Heart left ventricle (tissue), 16 donors: ENCODE data around the gene NFASC. TPM values are rescaled to one million over a fixed set of nuclear protein-coding genes. Genes with fewer than 3 reads are reported as not detected.

Experiments used
- ATAC-seq, 4 donors: fragments of 200-7000 bp; cut with Tn5 transposase; one replicate each; pipeline ENCODE4 v1.9.1; 2020 to 2022; ENCODE audit warnings: moderate library complexity in 4 of 4, mild to moderate bottlenecking in 3 of 4, moderate number of reproducible peaks in 1 of 4
- DNase-seq, 5 donors: peaks; one replicate each; pipeline ENCODE4 v3.0.0-alpha.2; 2020
- H3K27ac ChIP-seq, 12 donors: fragments of 200-600 bp; sonication (generic) in 4 of 12; one replicate each; pipeline versions ENCODE4 v1.5.0 to v1.8.0; 2016 to 2022; ENCODE audit warnings: mild to moderate bottlenecking in 2 of 12
- H3K27me3 ChIP-seq, 9 donors: fragments of 200-600 bp; sonication (generic) in 2 of 9; one replicate each; pipeline versions ENCODE4 v1.5.1 to v1.8.0; 2016 to 2022; ENCODE audit warnings: mild to moderate bottlenecking in 3 of 9
- H3K36me3 ChIP-seq, 9 donors: fragments of 200-600 bp; sonication (generic) in 2 of 9; one replicate each; pipeline versions ENCODE4 v1.5.0 to v1.8.0; 2018 to 2022; ENCODE audit warnings: mild to moderate bottlenecking in 2 of 9
- H3K4me1 ChIP-seq, 12 donors: fragments of 200-600 bp; sonication (generic) in 4 of 12; one replicate each; pipeline versions ENCODE4 v1.5.0 to v1.8.0; 2016 to 2022; ENCODE audit warnings: mild to moderate bottlenecking in 3 of 12
- H3K4me3 ChIP-seq, 12 donors: fragments of 200-600 bp; sonication (generic) in 4 of 12; one replicate each; pipeline versions ENCODE4 v1.5.0 to v1.8.0; 2017 to 2022; ENCODE audit warnings: mild to moderate bottlenecking in 9 of 12, moderate library complexity in 4 of 12
- H3K9me3 ChIP-seq, 12 donors: fragments of 200-600 bp; sonication (generic) in 4 of 12; one replicate each; pipeline versions ENCODE4 v1.5.0 to v1.8.0; 2016 to 2022; ENCODE audit warnings: mild to moderate bottlenecking in 1 of 12
- POLR2A ChIP-seq, 2 donors: fragments of 450-650 bp; IDR thresholded peaks; one replicate each; pipeline ENCODE4 v1.6.1; 2017; ENCODE audit warnings: antibody characterized with exemption in 2 of 2, mild to moderate bottlenecking in 2 of 2, moderate library complexity in 2 of 2
- WGBS, 4 donors: extraction: QIAGEN DNeasy Blood & Tissue Kit in 2 of 4; methylation state at CpG; one replicate each; pipeline versions ENCODE4 v1.1.5 to v1.1.7; 2013 to 2018; 5-methylcytosine and 5-hydroxymethylcytosine counted together
- intact Hi-C, 10 donors: fragments of 100-400 bp; cut with DNase I; formaldehyde crosslinking; loops; one replicate each; pipeline versions ENCODE4 v1.11.1 to v1.14.2; 2022
- polyA plus RNA-seq, 2 donors: library from polyadenylated mRNA; stranded (reverse); fragments of 200-250 nt; gene quantifications; one replicate each; pipeline ENCODE4 v1.2.3, GENCODE V29; 2013
- total RNA-seq, 9 donors: library from RNA; depleted of rRNA in 2 of 9; stranded (reverse); fragments of >200 nt in 2 of 9; fragmentation: NEBNext Ultra II Directional in 3 of 9; extraction: Animal tissue kit (Norgen Biotek cat#: 25700) in 3 of 9; gene quantifications; one replicate each; pipeline versions ENCODE4 v1.1.0 to v1.2.4, GENCODE V29; 2016 to 2023
- TF ChIP-seq, protein P1 (sequence below), 12 donors: fragments of 200-600 bp; sonication (generic) in 4 of 12; IDR thresholded peaks; one replicate each; pipeline versions ENCODE4 v1.5.0 to v1.8.0; 2018 to 2022; ENCODE audit warnings: antibody characterized with exemption in 12 of 12, mild to moderate bottlenecking in 5 of 12
- donor health status: ischemic (EF 13 %, LVEDD 7.1; RV severe dilation, severe dysfunction).
- donor health status: healthy with polysubstance abuse.
- donor health status: DM: no; HTN: yes; CAD: no.
- donor health status: DM: no; HTN: no; CAD: no.
- donor health status: ischemic (EF 25% LVEDD 6.9; RV normal size, moderate dysfunction).
- donor health status: ischemic (EF 25% LVEDD 5.7; RV mildly dilated, moderate dysfunction).
- donor health status: healthy.
- donor health status: DM: yes; HTN: yes; CAD: no.
- donor health status: ischemic (EF 35%, LVEDD 5.7; RV mildly dilated, moderate dysfunction).
- donor health status: nonischemic (EF 11% LVEDD 7.7; RV severe dilation, severe dysfunction).
- donor health status: DM: yes; HTN: yes; CAD: no.
- donor health status: PGD.
- donor health status: ischemic (EF 29% LVEDD 5.4; RV normal size, mild dysfunction).
- donor health status: nonischemic (EF 23%, LVEDD 6.1; RV moderate dilation, normal function).

NFASC gene
- total and polyA plus RNA-seq, 11 donors, result 2.5 to 14.6 (median 10.3) TPM

DNA sequence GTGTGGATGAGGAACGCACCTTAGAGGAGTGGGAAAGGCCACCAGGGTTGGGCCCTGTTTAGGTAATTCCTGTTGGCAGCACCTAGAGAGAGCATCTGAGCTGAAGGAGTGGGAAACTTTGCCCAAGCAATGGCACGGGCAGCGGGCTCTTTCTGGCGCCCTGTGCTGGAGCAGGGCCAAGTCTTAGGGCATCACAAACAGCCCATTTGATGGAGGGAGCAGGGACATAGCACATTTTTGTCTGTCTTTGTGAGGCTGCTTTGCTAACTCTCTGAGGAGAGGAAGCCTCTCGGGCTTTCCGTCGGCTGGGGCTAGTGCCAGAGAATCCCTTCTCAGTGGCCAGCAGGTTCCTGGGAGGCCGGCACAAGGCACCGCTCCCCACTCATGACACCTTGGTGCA lies 149.8 kb downstream of the NFASC start:
- no peak overlapping the region for H3K4me3 ChIP-seq
- intact Hi-C loops, result no loop called here
- no peaks in the 10 kb centered on the region for H3K36me3 ChIP-seq
- no peak for TF ChIP-seq POLR2A (IDR thresholded peaks at IDR 0.05)
- TF ChIP-seq, protein P1, sequence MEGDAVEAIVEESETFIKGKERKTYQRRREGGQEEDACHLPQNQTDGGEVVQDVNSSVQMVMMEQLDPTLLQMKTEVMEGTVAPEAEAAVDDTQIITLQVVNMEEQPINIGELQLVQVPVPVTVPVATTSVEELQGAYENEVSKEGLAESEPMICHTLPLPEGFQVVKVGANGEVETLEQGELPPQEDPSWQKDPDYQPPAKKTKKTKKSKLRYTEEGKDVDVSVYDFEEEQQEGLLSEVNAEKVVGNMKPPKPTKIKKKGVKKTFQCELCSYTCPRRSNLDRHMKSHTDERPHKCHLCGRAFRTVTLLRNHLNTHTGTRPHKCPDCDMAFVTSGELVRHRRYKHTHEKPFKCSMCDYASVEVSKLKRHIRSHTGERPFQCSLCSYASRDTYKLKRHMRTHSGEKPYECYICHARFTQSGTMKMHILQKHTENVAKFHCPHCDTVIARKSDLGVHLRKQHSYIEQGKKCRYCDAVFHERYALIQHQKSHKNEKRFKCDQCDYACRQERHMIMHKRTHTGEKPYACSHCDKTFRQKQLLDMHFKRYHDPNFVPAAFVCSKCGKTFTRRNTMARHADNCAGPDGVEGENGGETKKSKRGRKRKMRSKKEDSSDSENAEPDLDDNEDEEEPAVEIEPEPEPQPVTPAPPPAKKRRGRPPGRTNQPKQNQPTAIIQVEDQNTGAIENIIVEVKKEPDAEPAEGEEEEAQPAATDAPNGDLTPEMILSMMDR (IDR thresholded peaks at IDR 0.05), result no peak
- H3K9me3 ChIP-seq, result no peaks in the 10 kb centered on the region
- no peaks in the 10 kb centered on the region for H3K27me3 ChIP-seq
- no peak for ATAC-seq
- 85 to 94% (median 90%) methylated on average over 4 to 9 of the region's 9 CpGs for WGBS, 4 donors
- no peaks in the 10 kb centered on the region for H3K4me1 ChIP-seq
- no peak for DNase-seq
- H3K27ac ChIP-seq, result no peak overlapping the region

DNA sequence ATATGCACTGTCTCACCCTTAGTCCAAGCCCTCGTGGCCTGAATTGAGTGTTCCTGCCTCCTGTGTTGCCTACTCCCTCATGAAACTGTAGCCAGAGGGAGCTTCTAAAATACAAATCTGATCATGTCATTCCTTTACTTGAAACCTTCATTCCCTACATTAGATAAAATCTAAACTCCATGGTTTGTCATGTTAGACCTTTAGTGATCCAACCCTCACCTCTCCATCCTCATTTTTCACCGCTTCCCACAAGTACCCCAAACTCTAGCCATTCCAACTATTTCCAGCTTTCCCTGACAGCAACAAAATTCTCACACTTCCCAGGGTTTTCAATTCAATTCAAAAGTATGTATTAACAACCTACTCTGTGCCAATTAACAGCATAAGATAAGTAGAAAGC lies 154.0 kb downstream of the NFASC start:
- H3K27me3 ChIP-seq, result no peaks in the 10 kb centered on the region
- H3K9me3 ChIP-seq, result no peaks in the 10 kb centered on the region
- TF ChIP-seq, protein P1 (IDR thresholded peaks at IDR 0.05), result no peak
- TF ChIP-seq POLR2A (IDR thresholded peaks at IDR 0.05), result no peak
- WGBS, 4 donors, result 90 to 98% (median 94%) methylated on average over 2 of the region's 2 CpGs
- H3K4me1 ChIP-seq, result no peaks in the 10 kb centered on the region
- no peak overlapping the region for H3K4me3 ChIP-seq
- intact Hi-C loops, result no loop called here
- ATAC-seq (no peak), DNase-seq (no peak)
- no peaks in the 10 kb centered on the region for H3K36me3 ChIP-seq
- H3K27ac ChIP-seq, result no peak overlapping the region

DNA sequence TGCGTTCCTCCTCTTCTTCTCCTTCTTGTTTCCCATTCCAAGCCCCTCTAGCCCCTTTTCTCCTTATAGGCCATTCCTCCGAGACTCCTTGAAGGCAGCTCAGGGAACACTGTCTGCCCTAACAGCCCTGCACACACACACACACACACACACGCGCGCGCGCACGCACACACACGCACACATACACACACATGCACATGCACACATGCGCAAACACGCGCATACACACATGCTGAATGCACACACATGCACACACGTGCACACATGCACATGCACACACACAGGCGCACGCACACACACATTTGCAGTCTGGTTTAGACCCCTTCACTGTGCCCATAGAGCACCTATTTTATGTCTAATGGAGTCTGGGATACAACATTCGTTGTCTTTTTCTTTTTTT lies 154.6 kb downstream of the NFASC start:
- DNase-seq, result no peak

DNA sequence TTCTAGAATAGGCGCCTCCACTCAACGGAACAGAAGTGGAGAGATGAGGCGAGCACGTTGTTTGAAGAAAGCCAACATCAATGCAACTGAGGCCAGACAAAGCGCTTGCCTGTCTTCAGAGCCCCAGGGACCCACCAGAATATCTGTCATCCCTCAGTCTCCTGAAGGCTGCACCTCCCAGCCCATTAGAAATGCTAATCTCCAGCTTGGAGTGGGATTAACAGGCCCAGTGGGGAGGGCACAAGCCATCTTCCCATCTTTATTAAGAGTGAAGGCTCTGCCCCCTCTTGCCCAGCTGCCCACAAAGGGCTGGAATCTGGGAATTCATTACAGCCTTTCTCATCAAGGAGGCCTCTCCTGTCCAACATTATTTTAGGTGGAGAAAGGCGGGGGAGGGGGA lies 155.5 kb downstream of the NFASC start:
- intact Hi-C loops, result no loop called here
- no peaks in the 10 kb centered on the region for H3K4me1 ChIP-seq
- no peak overlapping the region for H3K27ac ChIP-seq
- WGBS, 4 donors, result 52 to 72% (median 70%) methylated on average over 6 of the region's 6 CpGs
- TF ChIP-seq, protein P1 (IDR thresholded peaks at IDR 0.05), result no peak
- TF ChIP-seq POLR2A (IDR thresholded peaks at IDR 0.05), result no peak
- no peaks in the 10 kb centered on the region for H3K9me3 ChIP-seq
- no peak for DNase-seq
- H3K27me3 ChIP-seq, result peaks cover 0 to 5% (median 0%) of the 10 kb centered on the region in 9 donors
- no peaks in the 10 kb centered on the region for H3K36me3 ChIP-seq
- no peak overlapping the region for H3K4me3 ChIP-seq
- no peak for ATAC-seq

More for the DNA sequence above, 154.6 kb downstream of the NFASC start:
- intact Hi-C loops, result no loop called here
- H3K36me3 ChIP-seq, result no peaks in the 10 kb centered on the region
- H3K27ac ChIP-seq, result no peak overlapping the region
- TF ChIP-seq POLR2A (IDR thresholded peaks at IDR 0.05), result no peak
- TF ChIP-seq, protein P1 (IDR thresholded peaks at IDR 0.05), result no peak
- no peak for ATAC-seq
- no peak overlapping the region for H3K4me3 ChIP-seq
- WGBS, 4 donors, result 83 to 91% (median 89%) methylated on average over 16 of the region's 16 CpGs
- no peaks in the 10 kb centered on the region for H3K27me3 ChIP-seq
- no peaks in the 10 kb centered on the region for H3K4me1 ChIP-seq
- H3K9me3 ChIP-seq, result no peaks in the 10 kb centered on the region
